GM12874 (cell line): ENCODE data around the gene ZFR2.

ENCODE experiments used
- TF ChIP-seq, protein P1 (sequence below): IDR thresholded peaks from 2 replicates; pipeline ENCODE4 v1.5.1; 2011; ENCODE audit warnings: low read depth, mild to moderate bottlenecking, control low read depth, low read length, moderate library complexity; ENCODE audit not compliant: insufficient read depth

ZFR2 gene

DNA sequence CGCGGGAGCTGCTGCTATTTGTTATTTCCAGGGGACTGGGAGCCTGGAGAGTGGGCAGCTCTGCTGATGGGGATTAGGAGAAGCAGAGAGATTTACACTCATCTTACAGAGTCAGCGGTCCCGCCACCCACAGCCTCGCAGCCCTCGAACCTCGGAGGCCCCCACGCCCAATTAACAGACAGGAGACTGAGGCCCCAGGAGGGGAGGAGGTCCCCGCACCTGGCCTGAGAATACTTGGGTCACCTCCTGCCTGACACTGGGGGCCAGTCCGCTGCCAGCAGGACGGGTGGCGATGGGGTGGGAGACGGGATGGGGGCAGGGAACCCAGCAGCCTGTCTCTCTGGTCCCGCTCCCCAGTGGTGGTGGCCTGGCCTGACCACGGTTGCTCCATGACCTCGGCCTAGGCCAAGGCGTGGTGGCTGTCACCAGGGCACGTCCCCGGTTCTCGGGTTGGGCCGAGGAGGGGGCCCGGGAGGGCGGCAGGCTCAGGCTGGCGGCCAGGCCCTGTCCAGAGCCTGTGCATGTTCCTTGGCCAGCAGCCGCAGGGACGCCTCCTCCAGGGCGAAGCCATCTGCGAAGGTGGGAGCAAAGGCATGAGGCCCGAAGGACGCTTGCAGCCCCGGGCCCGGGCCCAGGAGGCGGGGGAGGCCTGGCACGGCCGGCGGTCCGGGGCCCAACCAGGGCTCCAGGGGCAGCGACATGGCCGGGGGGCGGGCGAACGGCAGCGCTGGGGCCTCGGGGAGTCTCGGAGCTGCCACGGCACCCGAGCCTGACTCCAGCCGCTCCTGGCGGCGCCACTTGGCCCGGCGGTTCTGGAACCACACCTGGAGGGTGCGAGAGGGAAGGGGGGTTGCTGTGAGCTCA is 98.5 kb downstream of the ZFR2 start:
- TF ChIP-seq, protein P1, sequence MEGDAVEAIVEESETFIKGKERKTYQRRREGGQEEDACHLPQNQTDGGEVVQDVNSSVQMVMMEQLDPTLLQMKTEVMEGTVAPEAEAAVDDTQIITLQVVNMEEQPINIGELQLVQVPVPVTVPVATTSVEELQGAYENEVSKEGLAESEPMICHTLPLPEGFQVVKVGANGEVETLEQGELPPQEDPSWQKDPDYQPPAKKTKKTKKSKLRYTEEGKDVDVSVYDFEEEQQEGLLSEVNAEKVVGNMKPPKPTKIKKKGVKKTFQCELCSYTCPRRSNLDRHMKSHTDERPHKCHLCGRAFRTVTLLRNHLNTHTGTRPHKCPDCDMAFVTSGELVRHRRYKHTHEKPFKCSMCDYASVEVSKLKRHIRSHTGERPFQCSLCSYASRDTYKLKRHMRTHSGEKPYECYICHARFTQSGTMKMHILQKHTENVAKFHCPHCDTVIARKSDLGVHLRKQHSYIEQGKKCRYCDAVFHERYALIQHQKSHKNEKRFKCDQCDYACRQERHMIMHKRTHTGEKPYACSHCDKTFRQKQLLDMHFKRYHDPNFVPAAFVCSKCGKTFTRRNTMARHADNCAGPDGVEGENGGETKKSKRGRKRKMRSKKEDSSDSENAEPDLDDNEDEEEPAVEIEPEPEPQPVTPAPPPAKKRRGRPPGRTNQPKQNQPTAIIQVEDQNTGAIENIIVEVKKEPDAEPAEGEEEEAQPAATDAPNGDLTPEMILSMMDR = no peak

DNA sequence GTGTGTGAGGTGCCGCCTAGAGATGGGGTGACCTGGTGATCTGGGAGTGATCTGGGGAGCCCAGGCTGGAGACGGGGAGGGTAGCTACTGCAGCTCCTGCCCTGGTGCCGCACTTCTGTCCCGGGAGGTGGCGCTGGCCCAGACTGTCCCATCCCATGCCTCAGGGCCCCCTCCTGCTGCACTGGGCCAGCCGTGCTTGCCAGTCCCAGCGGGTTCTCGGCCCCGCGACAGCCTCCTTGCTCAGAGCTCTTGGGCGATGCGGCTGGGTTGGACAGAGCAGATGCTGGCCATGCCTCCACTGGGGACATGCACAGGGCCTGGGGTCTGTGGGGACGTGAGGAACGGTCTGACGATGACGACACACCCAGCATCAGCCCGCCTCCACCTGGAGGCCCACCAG is 99.3 kb downstream of the ZFR2 start:
- TF ChIP-seq, protein P1 = no peak

DNA sequence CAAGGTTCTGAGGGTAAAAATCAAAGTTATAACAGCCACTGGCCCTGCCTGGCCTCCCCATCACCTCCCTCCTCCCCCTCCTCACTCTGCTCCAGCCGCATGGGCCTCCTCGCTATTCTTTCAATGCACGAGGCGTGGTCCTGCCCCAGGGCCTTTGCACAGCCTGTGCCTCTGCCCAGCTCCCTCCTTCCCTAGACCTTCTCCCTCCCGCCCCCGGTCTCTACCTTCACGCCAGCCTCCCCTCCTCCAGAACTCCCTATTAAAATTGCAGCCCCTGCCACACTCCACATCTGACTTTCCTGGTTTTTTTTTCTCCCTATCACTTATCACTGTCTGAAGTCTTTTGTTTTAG is 100.1 kb downstream of the ZFR2 start:
- TF ChIP-seq, protein P1 = no peak

DNA sequence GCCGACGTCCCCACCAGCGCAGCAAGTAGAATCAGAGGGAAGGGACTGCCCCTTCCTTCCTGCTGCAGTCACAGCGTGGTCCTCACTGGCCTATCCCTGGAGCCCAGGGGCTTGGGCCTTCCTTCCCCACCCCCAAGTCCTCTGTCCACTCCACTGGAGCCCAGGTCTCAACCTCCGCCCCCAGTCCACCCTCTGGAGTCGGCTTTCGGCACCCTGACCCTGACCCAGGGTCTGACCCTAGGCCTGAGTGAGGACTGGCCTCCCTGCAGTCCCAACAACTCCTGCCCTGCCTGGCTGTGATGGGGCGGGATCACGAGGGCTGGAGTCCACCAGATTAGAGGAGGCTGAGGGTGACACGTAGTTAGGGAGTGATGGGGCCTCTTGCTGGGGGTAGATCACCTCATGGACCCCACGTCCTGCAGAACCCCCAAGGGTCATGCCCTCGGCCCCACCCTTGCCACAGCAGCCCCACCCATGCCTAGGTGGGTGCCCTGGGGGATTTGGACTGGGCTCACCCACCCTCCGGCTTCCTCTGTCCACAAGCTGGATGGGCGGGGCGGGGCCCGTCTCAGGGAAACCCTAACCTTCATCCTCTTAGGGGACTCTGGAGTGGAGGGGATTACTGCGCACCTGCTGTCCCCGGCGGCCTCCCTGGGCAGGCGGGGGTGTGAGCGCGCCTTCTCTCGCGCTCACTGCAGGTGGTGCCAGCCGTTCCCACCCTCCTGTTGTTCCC is 100.7 kb downstream of the ZFR2 start:
- TF ChIP-seq, protein P1 = no peak

DNA sequence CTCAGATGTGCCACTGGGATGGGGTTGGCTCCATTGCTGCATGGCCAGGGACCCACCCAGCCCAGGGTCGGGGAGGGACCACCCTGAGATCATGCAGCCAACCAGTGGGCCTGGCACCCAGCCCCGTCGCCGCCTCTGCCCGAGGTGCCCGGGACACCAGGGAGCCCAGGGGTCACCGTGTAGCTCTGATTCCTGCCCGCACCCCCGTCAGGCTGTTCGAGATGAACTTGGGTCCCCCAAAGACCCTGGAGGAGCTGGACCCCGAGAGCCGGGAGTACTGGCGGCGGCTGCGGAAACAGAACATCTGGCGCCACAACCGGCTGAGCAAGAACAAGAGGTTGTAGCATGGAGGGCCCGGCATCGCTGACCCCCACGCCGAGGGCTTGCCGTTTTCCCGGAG is 101.8 kb downstream of the ZFR2 start:
- TF ChIP-seq, protein P1 = no peak

DNA sequence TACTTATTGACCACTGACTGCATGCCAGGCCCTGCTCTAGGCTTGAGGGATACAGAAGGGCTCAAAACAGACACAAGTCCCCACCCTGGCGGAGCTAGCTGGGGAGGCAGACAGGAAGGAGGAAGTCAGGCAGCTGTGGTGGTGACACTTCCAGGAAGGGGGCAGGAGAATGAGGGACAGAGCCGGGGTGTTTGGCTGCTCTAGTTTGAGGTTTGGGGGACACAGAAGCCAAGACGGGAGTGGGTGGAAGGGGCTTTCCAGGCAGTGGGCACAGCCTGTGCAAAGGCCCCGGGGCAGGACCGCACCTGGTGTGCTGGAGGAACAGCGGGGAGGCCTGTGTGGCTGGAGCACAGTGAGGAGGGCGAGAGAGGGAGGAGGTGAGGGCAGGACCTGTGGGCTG is 102.3 kb downstream of the ZFR2 start:
- TF ChIP-seq, protein P1 = no peak

DNA sequence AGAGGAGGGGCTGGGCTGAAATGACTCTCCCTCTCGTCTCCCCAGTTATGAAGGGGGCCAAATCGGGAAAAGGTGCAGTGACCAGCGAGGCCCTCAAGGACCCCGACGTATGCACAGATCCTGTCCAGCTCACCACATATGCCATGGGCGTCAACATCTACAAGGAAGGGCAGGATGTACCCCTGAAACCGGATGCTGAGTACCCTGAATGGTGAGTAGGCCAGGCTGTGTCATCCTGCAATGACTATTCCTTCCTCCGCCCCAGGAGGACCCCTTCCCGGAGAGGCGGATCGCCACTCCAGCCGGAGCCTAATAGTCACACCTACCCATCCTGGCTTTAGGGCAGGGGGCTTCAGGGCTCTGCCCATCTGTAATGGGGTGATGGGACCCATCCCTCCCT is 103.7 kb downstream of the ZFR2 start:
- TF ChIP-seq, protein P1 = no peak
